Caco-2 (cell line): ENCODE data around the gene ZNF474. TPM values are rescaled to one million over a fixed set of nuclear protein-coding genes. Genes with fewer than 3 reads are reported as not detected.

Experiments used
- BruUV-seq: library from RNA; stranded (reverse); fragments of 400-500 nt; replicated peaks from 2 replicates; lab custom pipeline; 2021; lab: Mats Ljungman, UMichigan
- CTCF ChIA-PET: fragments of 300-600 bp; sonication (Branson Sonifier 250); formaldehyde crosslinking; loops from one replicate; lab custom pipeline; 2022; ENCODE audit warnings: antibody characterized with exemption; lab: Charles Lee
- POLR2A ChIA-PET: fragments of 300-600 bp; sonication (Branson Sonifier 250); formaldehyde crosslinking; loops from one replicate; lab custom pipeline; 2022; ENCODE audit warnings: antibody characterized with exemption; lab: Charles Lee
- DNase-seq, 2 experiments: peaks; one replicate each; pipeline versions ENCODE4 v3.0.0 to v3.0.0-alpha.2; 2020 to 2022
- H3K27me3 ChIP-seq: replicated peaks from 2 replicates; pipeline ENCODE4 v1.6.0; 2011; ENCODE audit warnings: low read length; ENCODE audit not compliant: control insufficient read depth, insufficient read depth
- H3K36me3 ChIP-seq: 2 replicates; pipeline ENCODE4 v1.5.1; 2011; ENCODE audit warnings: low read length; ENCODE audit not compliant: control insufficient read depth, insufficient read depth
- H3K4me1 ChIP-seq: fragments of 250-450 bp; sonication (Bioruptor Pico); 2 replicates; pipeline ENCODE4 v1.5.1; 2020; ENCODE audit warnings: mild to moderate bottlenecking
- H3K4me3 ChIP-seq: 2 replicates; pipeline ENCODE4 v1.5.1; 2011; ENCODE audit warnings: low read depth, mild to moderate bottlenecking, control low read depth, low read length
- H3K9me3 ChIP-seq: fragments of 250-450 bp; sonication (Bioruptor Pico); 2 replicates; pipeline ENCODE4 v1.5.1; 2020; ENCODE audit warnings: mild to moderate bottlenecking, moderate library complexity
- H3K27ac Mint-ChIP-seq: one replicate; pipeline ENCODE4 v1.8.0; 2022; ENCODE audit warnings: mixed read lengths; ENCODE audit not compliant: unreplicated experiment
- H3K27me3 Mint-ChIP-seq: one replicate; pipeline ENCODE4 v1.8.0; 2022; ENCODE audit warnings: mixed read lengths; ENCODE audit not compliant: insufficient read depth, unreplicated experiment
- H3K36me3 Mint-ChIP-seq: one replicate; pipeline ENCODE4 v1.8.0; 2022; ENCODE audit warnings: mild to moderate bottlenecking, mixed read lengths; ENCODE audit not compliant: insufficient read depth, unreplicated experiment
- H3K4me1 Mint-ChIP-seq: one replicate; pipeline ENCODE4 v1.8.0; 2022; ENCODE audit warnings: low read depth, mixed read lengths; ENCODE audit not compliant: unreplicated experiment
- H3K4me3 Mint-ChIP-seq: one replicate; pipeline ENCODE4 v1.8.0; 2022; ENCODE audit warnings: mild to moderate bottlenecking, moderate library complexity, mixed read lengths; ENCODE audit not compliant: unreplicated experiment
- H3K9me3 Mint-ChIP-seq: one replicate; pipeline ENCODE4 v1.8.0; 2022; ENCODE audit warnings: mixed read lengths; ENCODE audit not compliant: unreplicated experiment
- CTCF ChIP-seq, 2 experiments: fragments of 200-600 bp in 1 of 2; IDR thresholded peaks; 1 replicate in 1 of 2; 2 replicates in 1 of 2; pipeline versions ENCODE4 v1.5.1 to v1.8.0; 2011 to 2022; ENCODE audit warnings: antibody characterized with exemption in 1 of 2, control low read depth in 1 of 2, inconsistent platforms in 1 of 2, low read depth in 1 of 2, low read length in 1 of 2, mild to moderate bottlenecking in 1 of 2, moderate library complexity in 1 of 2; ENCODE audit not compliant: insufficient read depth in 1 of 2, severe bottlenecking in 1 of 2, unreplicated experiment in 1 of 2
- intact Hi-C: fragments of 100-400 bp; cut with micrococcal nuclease; formaldehyde crosslinking; loops from one replicate; pipeline ENCODE4 v1.10.0; 2022; ENCODE audit not compliant: unreplicated experiment
- total RNA-seq: library from RNA; stranded (reverse); gene quantifications from 2 replicates; pipeline ENCODE4 v1.2.3, GENCODE V29; 2022

The ZNF474 gene
- total RNA-seq, 1 experiment from 2014 or later = not detected

- Histone ChIP-seq H3K36me3 (no peaks in the 10 kb centered on the region), H3K9me3 (no peaks in the 10 kb centered on the region), H3K4me1 (no peaks in the 10 kb centered on the region), H3K27me3 (no peaks in the 10 kb centered on the region), H3K4me3 (no peak overlapping the region)
- no peaks in the 10 kb centered on the region for H3K36me3 Mint-ChIP-seq
- no peak overlapping the region for H3K27ac Mint-ChIP-seq
- ChIA-PET POLR2A (no interaction called here), CTCF (no interaction called here)
- H3K9me3 Mint-ChIP-seq = no peaks in the 10 kb centered on the region
- peaks cover 5% of the 10 kb centered on the region for H3K27me3 Mint-ChIP-seq
- no peaks in the 10 kb centered on the region for H3K4me1 Mint-ChIP-seq
- no peak for TF ChIP-seq CTCF (IDR thresholded peaks at IDR 0.05; ENCODE audit: insufficient read depth in 1 of 2, low read depth in 1 of 2, low read length in 1 of 2, severe bottlenecking in 1 of 2, unreplicated experiment in 1 of 2)
- intact Hi-C loops = no loop called here
- no peak overlapping the region for H3K4me3 Mint-ChIP-seq
- no TSS peak for BruUV-seq
- DNase-seq = no peak
These were observed 44.4 kb downstream of the ZNF474 start for GRCh38 chr5:122173474-122174415.

GRCh38 chr5:122175091-122175490, 45.7 kb downstream of the ZNF474 start:
- intact Hi-C loops = no loop called here
- Histone ChIP-seq H3K4me3 (no peak overlapping the region), H3K9me3 (no peaks in the 10 kb centered on the region), H3K4me1 (no peaks in the 10 kb centered on the region), H3K36me3 (no peaks in the 10 kb centered on the region), H3K27me3 (no peaks in the 10 kb centered on the region)
- ChIA-PET CTCF (no interaction called here), POLR2A (no interaction called here)
- no peak for DNase-seq
- no peaks in the 10 kb centered on the region for H3K36me3 Mint-ChIP-seq
- H3K9me3 Mint-ChIP-seq = no peaks in the 10 kb centered on the region
- peaks cover 5% of the 10 kb centered on the region for H3K27me3 Mint-ChIP-seq
- no peaks in the 10 kb centered on the region for H3K4me1 Mint-ChIP-seq
- TF ChIP-seq CTCF (IDR thresholded peaks at IDR 0.05; ENCODE audit: insufficient read depth in 1 of 2, low read depth in 1 of 2, low read length in 1 of 2, severe bottlenecking in 1 of 2, unreplicated experiment in 1 of 2) = no peak
- no peak overlapping the region for H3K4me3 Mint-ChIP-seq
- no peak overlapping the region for H3K27ac Mint-ChIP-seq
- no TSS peak for BruUV-seq

GRCh38 chr5:122175852-122176251, 46.5 kb downstream of the ZNF474 start:
- Mint-ChIP-seq H3K27me3 (peaks cover 5% of the 10 kb centered on the region), H3K4me1 (no peaks in the 10 kb centered on the region), H3K4me3 (no peak overlapping the region), H3K36me3 (no peaks in the 10 kb centered on the region), H3K9me3 (no peaks in the 10 kb centered on the region), H3K27ac (no peak overlapping the region)
- no peaks in the 10 kb centered on the region for H3K9me3 ChIP-seq
- DNase-seq = no peak
- no peak for TF ChIP-seq CTCF (IDR thresholded peaks at IDR 0.05; ENCODE audit: insufficient read depth in 1 of 2, low read depth in 1 of 2, low read length in 1 of 2, severe bottlenecking in 1 of 2, unreplicated experiment in 1 of 2)
- ChIA-PET CTCF (no interaction called here), POLR2A (no interaction called here)
- intact Hi-C loops = no loop called here
- no peaks in the 10 kb centered on the region for H3K4me1 ChIP-seq
- no peaks in the 10 kb centered on the region for H3K27me3 ChIP-seq
- BruUV-seq = no TSS peak
- no peaks in the 10 kb centered on the region for H3K36me3 ChIP-seq
- no peak overlapping the region for H3K4me3 ChIP-seq
